Erythroblast (primary cell): ENCODE data around the gene C5orf52.
"Not testable (repeated sequence)": the region's sequence is repeated elsewhere in the genome, so short reads cannot be mapped to it uniquely, and the experiment has no call there.

ENCODE experiments used
- GATA1 ChIP-seq: IDR thresholded peaks from 2 replicates; pipeline ENCODE4 v1.6.1; 2011; ENCODE audit warnings: low read depth, mild to moderate bottlenecking, control low read depth, low read length, moderate library complexity
- POLR2A ChIP-seq: IDR thresholded peaks from 2 replicates; pipeline ENCODE4 v1.6.1; 2011; ENCODE audit warnings: mild to moderate bottlenecking, low read length

GRCh38 chr5:157674351-157674750, 3.0 kb downstream of the C5orf52 start:
- TF ChIP-seq POLR2A, GATA1: not testable (repeated sequence)
